ENCODE results near the gene RANBP1.
"Not testable (repeated sequence)": the region's sequence is repeated elsewhere in the genome, so short reads cannot be mapped to it uniquely, and the experiment has no call there.

Gene RANBP1

DNA sequence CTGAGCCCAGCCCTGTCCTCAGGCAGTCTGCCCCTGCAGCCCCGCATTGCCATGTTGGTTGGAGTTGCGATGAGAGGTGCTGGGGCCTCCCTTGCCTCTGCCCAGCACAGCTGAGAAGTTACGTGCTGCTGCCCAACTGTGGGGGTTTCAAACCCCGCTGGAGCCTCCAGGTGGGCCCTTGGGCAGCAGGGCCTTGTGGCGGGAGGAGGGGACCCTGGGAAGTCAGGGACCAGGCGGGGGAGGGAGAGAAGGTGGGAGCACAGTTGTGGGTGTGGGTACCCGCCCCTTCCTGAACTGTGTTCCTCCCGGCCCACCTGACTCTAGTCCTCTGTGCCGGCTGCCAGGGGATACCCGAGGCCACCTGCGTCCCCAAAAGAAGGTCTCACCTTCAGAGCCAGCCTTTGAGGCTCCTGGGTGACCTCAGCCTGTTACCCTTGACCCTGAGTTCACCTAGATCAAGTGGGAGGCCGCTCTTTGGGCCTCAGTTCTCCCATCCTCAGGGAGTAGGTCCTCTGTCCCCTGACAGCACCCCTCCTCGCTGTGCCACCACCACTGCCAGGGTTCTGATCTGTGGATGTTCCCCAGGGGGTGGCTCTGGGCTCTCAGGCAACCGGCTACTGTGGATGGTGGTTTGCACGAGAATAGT lies 42.6 kb downstream of the RANBP1 start:
- no peak for TF ChIP-seq EZH2 (IDR thresholded peaks at IDR 0.05)
- no peak for TF ChIP-seq FOXP2 (optimal IDR thresholded peaks at IDR 0.05; ENCODE audit: control extremely low read depth, extremely low read length, insufficient read depth)
- no peak for TF ChIP-seq POLR2AphosphoS5 (IDR thresholded peaks at IDR 0.05; ENCODE audit: borderline replicate concordance, low read depth, low read length)
- no peak for DNase-seq (ENCODE audit: low read depth, low spot score)
- Histone ChIP-seq H3K9ac (ENCODE audit: insufficient read length) (no peak overlapping the region), H3K27ac (no peak overlapping the region), H3K9me3 (ENCODE audit: low read depth, low read length) (no peaks in the 10 kb centered on the region), H3K36me3 (ENCODE audit: insufficient read depth, low read length) (no peaks in the 10 kb centered on the region), H3K4me3 (no peak overlapping the region)

DNA sequence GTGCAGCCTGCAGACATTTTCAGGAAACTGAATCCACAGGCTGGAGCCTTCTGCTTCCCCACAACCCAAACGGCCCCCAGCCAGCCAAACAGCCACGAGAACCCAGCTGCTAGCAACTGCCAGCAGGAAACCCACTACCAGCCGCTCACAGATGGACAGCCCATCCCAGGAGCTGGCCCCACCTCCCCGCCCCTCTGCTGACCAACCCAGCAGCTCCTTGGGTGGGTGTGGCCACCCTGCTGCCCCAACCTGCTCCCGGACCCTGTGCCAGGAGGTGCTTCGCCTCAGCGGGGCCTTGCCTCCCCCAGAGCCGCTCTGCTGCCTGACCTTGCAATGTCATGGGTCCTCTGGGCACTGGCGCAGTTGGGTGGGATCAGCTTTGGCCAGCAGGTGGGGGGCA lies 43.2 kb downstream of the RANBP1 start:
- no peak overlapping the region for H3K9ac ChIP-seq (ENCODE audit: insufficient read length)
- no peak for DNase-seq (ENCODE audit: low read depth, low spot score)
- no peaks in the 10 kb centered on the region for H3K36me3 ChIP-seq (ENCODE audit: insufficient read depth, low read length)
- H3K27ac ChIP-seq = no peak overlapping the region
- TF ChIP-seq EZH2 (IDR thresholded peaks at IDR 0.05) = no peak
- TF ChIP-seq FOXP2 (optimal IDR thresholded peaks at IDR 0.05; ENCODE audit: control extremely low read depth, extremely low read length, insufficient read depth) = no peak
- TF ChIP-seq POLR2AphosphoS5 (IDR thresholded peaks at IDR 0.05; ENCODE audit: borderline replicate concordance, low read depth, low read length) = no peak
- H3K4me3 ChIP-seq = no peak overlapping the region
- H3K9me3 ChIP-seq (ENCODE audit: low read depth, low read length) = no peaks in the 10 kb centered on the region

DNA sequence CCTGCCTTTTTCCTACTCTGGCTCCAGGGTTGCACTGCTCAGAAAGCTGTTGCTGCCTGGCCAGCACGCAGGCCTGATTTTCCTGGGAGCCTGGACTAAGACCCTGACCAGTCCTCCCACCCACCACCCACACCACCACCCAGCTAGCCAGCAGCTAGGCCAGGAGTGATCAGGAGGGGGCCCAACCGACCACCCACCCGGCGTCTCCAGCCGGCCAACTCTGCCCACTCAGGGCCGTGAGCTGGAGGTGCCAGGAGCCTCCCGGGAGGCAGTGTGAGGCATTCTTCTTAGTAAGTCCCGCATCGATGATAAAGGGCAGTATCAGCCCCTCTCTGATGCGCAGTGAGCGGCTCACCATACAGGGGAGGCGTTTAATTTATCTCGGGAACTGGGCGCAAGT lies 43.6 kb downstream of the RANBP1 start:
- H3K9ac ChIP-seq (ENCODE audit: insufficient read length); H3K27ac ChIP-seq; DNase-seq (ENCODE audit: low read depth, low spot score); H3K4me3 ChIP-seq; H3K36me3 ChIP-seq (ENCODE audit: insufficient read depth, low read length); H3K9me3 ChIP-seq (ENCODE audit: low read depth, low read length): not testable (repeated sequence)

- TF ChIP-seq FOXP2 (optimal IDR thresholded peaks at IDR 0.05; ENCODE audit: control extremely low read depth, extremely low read length, insufficient read depth) = no peak
- TF ChIP-seq POLR2AphosphoS5 (IDR thresholded peaks at IDR 0.05; ENCODE audit: borderline replicate concordance, low read depth, low read length) = no peak
- no peak for TF ChIP-seq EZH2 (IDR thresholded peaks at IDR 0.05)
- H3K36me3 ChIP-seq (ENCODE audit: insufficient read depth, low read length) = no peaks in the 10 kb centered on the region
- no peak overlapping the region for H3K9ac ChIP-seq (ENCODE audit: insufficient read length)
- no peaks in the 10 kb centered on the region for H3K9me3 ChIP-seq (ENCODE audit: low read depth, low read length)
- no peak for DNase-seq (ENCODE audit: low read depth, low spot score)
- H3K27ac ChIP-seq = no peak overlapping the region
- H3K4me3 ChIP-seq = no peak overlapping the region
Measured at GRCh38 chr22:20160041-20160440, 44.1 kb downstream of the RANBP1 start.

GRCh38 chr22:20164863-20165262 lies 49.0 kb downstream of the RANBP1 start:
- Histone ChIP-seq H3K9me3 (ENCODE audit: low read depth, low read length) (no peaks in the 10 kb centered on the region), H3K4me3 (no peak overlapping the region), H3K27ac (no peak overlapping the region), H3K36me3 (ENCODE audit: insufficient read depth, low read length) (no peaks in the 10 kb centered on the region), H3K9ac (ENCODE audit: insufficient read length) (no peak overlapping the region)
- no peak for DNase-seq (ENCODE audit: low read depth, low spot score)
- no peak for TF ChIP-seq FOXP2 (optimal IDR thresholded peaks at IDR 0.05; ENCODE audit: control extremely low read depth, extremely low read length, insufficient read depth)
- no peak for TF ChIP-seq POLR2AphosphoS5 (IDR thresholded peaks at IDR 0.05; ENCODE audit: borderline replicate concordance, low read depth, low read length)
- TF ChIP-seq EZH2 (IDR thresholded peaks at IDR 0.05) = no peak

DNA sequence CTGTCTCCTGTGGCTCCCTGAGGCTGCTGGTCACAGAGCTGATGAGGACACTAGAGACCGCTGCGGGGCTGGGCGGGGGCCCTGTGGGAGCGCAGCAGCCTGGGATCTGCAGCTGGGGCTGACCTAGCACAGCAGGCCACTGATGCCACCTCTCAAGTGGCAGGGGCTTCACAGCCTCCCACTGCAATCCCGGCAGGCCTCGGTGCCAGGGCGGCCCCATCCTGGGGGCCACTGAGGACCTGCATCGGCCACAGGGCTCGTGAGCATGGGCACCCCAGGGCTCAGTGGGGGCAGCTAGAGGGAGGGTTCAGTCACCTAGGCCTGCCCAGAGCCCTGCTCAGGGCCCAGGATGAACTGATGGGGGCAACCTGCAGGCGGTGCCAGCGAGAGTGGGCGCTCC lies 49.5 kb downstream of the RANBP1 start:
- no peak overlapping the region for H3K4me3 ChIP-seq
- DNase-seq (ENCODE audit: low read depth, low spot score) = no peak
- H3K9ac ChIP-seq (ENCODE audit: insufficient read length) = no peak overlapping the region
- H3K36me3 ChIP-seq (ENCODE audit: insufficient read depth, low read length) = no peaks in the 10 kb centered on the region
- H3K9me3 ChIP-seq (ENCODE audit: low read depth, low read length) = no peaks in the 10 kb centered on the region
- TF ChIP-seq POLR2AphosphoS5 (IDR thresholded peaks at IDR 0.05; ENCODE audit: borderline replicate concordance, low read depth, low read length) = no peak
- TF ChIP-seq EZH2 (IDR thresholded peaks at IDR 0.05) = no peak
- no peak for TF ChIP-seq FOXP2 (optimal IDR thresholded peaks at IDR 0.05; ENCODE audit: control extremely low read depth, extremely low read length, insufficient read depth)
- H3K27ac ChIP-seq = no peak overlapping the region

GRCh38 chr22:20165913-20166312 lies 50.0 kb downstream of the RANBP1 start:
- TF ChIP-seq POLR2AphosphoS5 (IDR thresholded peaks at IDR 0.05; ENCODE audit: borderline replicate concordance, low read depth, low read length) (no peak), FOXP2 (optimal IDR thresholded peaks at IDR 0.05; ENCODE audit: control extremely low read depth, extremely low read length, insufficient read depth) (no peak), EZH2 (IDR thresholded peaks at IDR 0.05) (no peak)
- no peak overlapping the region for H3K27ac ChIP-seq
- H3K9me3 ChIP-seq (ENCODE audit: low read depth, low read length) = no peaks in the 10 kb centered on the region
- H3K36me3 ChIP-seq (ENCODE audit: insufficient read depth, low read length) = no peaks in the 10 kb centered on the region
- no peak overlapping the region for H3K4me3 ChIP-seq
- no peak overlapping the region for H3K9ac ChIP-seq (ENCODE audit: insufficient read length)
- no peak for DNase-seq (ENCODE audit: low read depth, low spot score)

DNA sequence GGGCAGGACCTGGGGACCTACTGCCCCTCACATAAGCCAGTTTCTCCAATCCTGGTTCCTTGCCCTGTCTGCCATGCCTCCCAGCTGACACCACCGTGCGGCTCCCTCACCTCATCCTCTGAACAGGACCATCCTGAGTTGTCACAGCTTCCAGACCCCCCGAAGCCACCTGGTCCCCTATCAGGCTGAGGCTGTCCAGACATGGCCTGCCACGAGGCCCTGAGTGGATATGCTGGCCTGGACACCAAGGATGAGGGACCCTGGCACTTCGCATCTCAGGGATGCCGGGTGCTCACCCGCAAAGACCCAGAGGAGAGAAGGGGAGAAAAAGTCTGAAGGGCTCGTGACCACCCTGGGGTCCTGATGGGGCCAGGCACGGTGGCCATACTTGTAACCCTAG lies 50.8 kb downstream of the RANBP1 start:
- no peak for DNase-seq (ENCODE audit: low read depth, low spot score)
- TF ChIP-seq FOXP2 (optimal IDR thresholded peaks at IDR 0.05; ENCODE audit: control extremely low read depth, extremely low read length, insufficient read depth) = no peak
- TF ChIP-seq POLR2AphosphoS5 (IDR thresholded peaks at IDR 0.05; ENCODE audit: borderline replicate concordance, low read depth, low read length) = no peak
- Histone ChIP-seq H3K27ac (no peak overlapping the region), H3K9ac (ENCODE audit: insufficient read length) (no peak overlapping the region), H3K9me3 (ENCODE audit: low read depth, low read length) (no peaks in the 10 kb centered on the region), H3K4me3 (no peak overlapping the region), H3K36me3 (ENCODE audit: insufficient read depth, low read length) (no peaks in the 10 kb centered on the region)

GRCh38 chr22:20167643-20168322 lies 51.9 kb downstream of the RANBP1 start:
- TF ChIP-seq POLR2AphosphoS5 (IDR thresholded peaks at IDR 0.05; ENCODE audit: borderline replicate concordance, low read depth, low read length) = no peak
- no peak for TF ChIP-seq EZH2 (IDR thresholded peaks at IDR 0.05)
- no peak for TF ChIP-seq FOXP2 (optimal IDR thresholded peaks at IDR 0.05; ENCODE audit: control extremely low read depth, extremely low read length, insufficient read depth)
- no peak overlapping the region for H3K27ac ChIP-seq
- no peak for DNase-seq (ENCODE audit: low read depth, low spot score)
- no peaks in the 10 kb centered on the region for H3K36me3 ChIP-seq (ENCODE audit: insufficient read depth, low read length)
- no peak overlapping the region for H3K9ac ChIP-seq (ENCODE audit: insufficient read length)
- no peak overlapping the region for H3K4me3 ChIP-seq
- no peaks in the 10 kb centered on the region for H3K9me3 ChIP-seq (ENCODE audit: low read depth, low read length)

Measured in SK-N-MC (cell line).